ENCODE measurements around the gene MDK. TPM values are rescaled to one million over a fixed set of nuclear protein-coding genes. Genes with fewer than 3 reads are reported as not detected.
A peak's percentile ranks its signal among the peaks of the same experiment; 100 is the strongest.

Gene MDK, protein sequence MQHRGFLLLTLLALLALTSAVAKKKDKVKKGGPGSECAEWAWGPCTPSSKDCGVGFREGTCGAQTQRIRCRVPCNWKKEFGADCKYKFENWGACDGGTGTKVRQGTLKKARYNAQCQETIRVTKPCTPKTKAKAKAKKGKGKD
- 11.7 and 30.0 TPM in 2 replicates for total RNA-seq

DNA sequence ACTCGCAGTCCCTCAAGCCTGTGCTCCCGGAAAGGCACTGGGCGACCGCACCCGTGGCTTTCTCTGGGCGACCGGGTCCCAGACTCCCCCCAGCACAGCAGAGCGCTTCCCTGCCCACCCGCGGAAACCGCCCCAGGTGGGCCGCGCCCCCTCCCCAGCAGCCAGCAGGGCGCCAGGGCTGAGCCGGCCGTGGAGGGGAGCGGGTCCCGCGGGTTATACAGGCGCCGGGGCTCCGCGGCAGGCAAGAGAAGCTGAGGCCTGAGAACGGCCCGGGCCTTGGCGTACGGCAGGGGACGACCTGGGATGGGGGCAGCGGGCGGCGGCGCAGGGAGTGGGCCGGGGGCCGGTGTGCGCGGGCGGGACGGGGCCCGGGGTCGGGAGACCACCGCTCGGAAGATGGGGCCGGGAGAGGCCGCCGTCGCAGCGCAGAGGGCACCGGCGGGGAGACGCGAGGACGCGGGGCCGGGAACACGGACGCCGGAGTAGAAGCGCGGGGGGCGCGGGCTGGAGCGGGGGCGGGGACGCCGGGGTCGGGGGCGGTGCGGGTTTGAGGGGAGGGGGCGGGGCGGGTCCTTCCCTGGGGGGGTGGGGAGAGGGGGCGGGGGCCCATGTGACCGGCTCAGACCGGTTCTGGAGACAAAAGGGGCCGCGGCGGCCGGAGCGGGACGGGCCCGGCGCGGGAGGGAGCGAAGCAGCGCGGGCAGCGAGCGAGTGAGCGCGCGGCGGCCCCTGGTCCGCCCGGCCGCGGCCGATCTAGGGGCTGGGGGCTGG, at the start of gene MDK:
Gene MDK, plus strand, starts transcription at position 622 of the 771 bp plus-strand sequence. CDS start 389 bp downstream, outside the sequence.
- TF ChIP-seq, protein P1, sequence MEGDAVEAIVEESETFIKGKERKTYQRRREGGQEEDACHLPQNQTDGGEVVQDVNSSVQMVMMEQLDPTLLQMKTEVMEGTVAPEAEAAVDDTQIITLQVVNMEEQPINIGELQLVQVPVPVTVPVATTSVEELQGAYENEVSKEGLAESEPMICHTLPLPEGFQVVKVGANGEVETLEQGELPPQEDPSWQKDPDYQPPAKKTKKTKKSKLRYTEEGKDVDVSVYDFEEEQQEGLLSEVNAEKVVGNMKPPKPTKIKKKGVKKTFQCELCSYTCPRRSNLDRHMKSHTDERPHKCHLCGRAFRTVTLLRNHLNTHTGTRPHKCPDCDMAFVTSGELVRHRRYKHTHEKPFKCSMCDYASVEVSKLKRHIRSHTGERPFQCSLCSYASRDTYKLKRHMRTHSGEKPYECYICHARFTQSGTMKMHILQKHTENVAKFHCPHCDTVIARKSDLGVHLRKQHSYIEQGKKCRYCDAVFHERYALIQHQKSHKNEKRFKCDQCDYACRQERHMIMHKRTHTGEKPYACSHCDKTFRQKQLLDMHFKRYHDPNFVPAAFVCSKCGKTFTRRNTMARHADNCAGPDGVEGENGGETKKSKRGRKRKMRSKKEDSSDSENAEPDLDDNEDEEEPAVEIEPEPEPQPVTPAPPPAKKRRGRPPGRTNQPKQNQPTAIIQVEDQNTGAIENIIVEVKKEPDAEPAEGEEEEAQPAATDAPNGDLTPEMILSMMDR (IDR thresholded peaks at IDR 0.05; ENCODE audit: insufficient read depth, low read depth, low read length): no peak
- peak within 1 kb of the TSS; percentile 63 for H3K4me3 ChIP-seq (ENCODE audit: low read depth, low read length)
- DNase-seq (ENCODE audit: low read depth): no peak

DNA sequence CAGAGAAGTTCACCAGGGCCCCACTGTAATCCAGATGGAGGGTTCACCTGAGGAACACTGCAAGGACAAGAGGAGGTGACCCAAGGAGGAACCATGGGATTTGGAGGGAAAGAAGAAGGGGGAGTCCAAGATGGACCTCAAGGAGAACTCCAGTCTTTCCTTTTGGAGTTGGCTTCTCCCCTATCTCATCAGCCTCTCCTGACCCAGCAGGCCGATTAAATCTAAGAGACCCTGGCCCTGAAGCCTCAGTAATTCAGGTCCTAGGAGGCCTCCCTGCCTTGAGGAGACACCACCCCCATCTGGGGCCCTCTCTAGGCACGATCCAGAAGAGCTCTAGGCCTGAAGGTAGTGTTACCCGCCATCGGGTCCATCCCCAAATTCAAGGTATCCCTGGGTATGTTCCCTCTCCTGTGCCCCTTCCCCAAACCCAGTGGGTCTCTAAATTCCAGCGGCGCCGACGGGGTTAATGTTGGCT, 49.3 kb upstream of the MDK start:
- DNase-seq (ENCODE audit: low read depth): no peak
- H3K4me3 ChIP-seq (ENCODE audit: low read depth, low read length): no peak overlapping the region
- TF ChIP-seq, protein P1 (IDR thresholded peaks at IDR 0.05; ENCODE audit: insufficient read depth, low read depth, low read length): no peak

DNA sequence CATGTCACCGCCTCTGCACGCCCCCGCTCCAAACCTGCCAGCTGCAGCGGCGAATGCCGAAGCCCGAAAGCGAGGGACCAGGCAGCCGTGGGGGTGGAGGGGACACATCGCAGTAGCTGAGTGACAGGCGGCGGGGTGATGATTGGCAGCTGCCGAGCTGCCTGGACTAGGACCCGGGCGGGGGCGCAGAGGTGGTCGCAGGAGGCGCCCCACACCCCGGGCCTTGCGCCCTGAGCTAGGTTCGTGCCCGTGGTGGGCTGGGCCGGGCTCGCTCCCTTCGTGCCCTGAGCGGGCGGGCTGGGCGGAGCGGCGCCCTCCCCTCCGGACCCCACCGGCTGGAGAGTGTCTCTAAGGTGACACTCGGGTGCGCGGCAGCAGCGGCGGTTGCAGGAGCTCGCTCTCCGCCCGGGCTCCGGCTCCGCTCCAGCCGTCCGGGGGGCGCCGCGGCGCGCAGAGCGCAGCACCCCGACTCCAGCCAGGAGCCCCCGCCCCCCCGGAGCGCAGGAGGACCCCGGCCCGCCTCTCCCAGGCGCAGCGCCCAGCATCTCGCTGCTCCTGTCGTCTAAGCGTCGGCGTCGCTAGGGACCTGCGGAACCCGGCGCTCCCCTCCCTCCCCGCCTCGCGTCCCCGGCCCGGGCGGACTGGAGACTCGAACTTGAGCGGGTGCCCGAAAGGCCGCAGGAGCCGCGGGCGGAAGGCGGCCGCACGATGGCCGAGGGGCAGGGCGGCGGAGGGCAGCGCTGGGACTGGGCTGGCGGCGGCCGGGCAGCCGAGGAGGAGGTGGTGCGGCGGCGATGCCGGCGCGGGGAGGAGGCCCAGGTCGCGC, 48.7 kb upstream of the MDK start:
- DNase-seq (ENCODE audit: low read depth): no peak

DNA sequence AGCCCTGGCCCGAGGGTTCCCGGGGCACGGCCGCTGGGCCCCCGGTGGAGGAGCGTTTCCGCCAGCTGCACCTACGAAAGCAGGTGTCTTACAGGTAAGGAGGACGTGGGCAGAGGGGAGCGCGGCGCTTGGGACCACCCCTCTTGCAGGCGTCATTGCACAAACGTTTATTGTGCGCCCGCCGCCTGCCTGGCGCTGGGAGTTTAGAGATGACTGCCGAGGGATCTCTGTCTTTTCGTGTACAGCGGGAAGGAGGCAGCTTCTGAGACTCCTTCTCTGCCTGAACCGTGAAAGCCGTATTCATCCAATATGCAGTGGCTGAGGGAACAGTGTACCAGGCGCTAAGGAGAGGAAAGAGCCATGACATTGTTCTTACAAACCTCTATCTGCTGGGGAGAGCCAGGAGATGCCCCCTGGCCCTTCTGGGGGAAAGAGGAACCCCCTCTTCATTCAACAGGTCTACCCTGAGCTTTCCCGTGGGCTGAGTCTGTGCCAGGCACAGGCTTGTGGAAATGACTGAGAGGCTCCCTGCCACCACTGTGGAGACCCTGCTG, 48.0 kb upstream of the MDK start:
- peak overlapping the region; percentile 41 for H3K4me3 ChIP-seq (ENCODE audit: low read depth, low read length)
- no peak for DNase-seq (ENCODE audit: low read depth)
- TF ChIP-seq, protein P1 (IDR thresholded peaks at IDR 0.05; ENCODE audit: insufficient read depth, low read depth, low read length): no peak

More for the DNA sequence above, 48.7 kb upstream of the MDK start:
- H3K4me3 ChIP-seq (ENCODE audit: low read depth, low read length): peak overlapping the region; percentile 41
- TF ChIP-seq, protein P1 (IDR thresholded peaks at IDR 0.05; ENCODE audit: insufficient read depth, low read depth, low read length): no peak

DNA sequence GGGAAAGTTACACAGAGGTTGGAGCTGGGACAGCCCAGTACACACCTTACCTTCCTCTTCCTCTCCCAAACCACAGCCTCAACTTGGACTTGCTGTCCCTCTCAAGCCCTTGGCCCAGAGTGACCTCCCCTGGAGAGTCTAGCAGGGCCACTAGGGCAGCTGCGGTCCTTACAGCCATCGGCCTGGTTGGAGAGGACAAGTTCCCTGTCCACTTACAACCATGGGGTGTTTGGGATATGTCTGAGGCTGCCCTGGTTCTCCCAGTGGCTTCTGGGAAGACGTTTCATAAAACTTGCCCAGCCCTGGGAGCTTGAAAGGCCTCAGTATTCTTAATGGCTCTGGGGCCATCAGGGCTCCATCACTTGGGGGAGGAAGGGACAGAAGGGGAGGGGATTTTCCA, 47.3 kb upstream of the MDK start:
- no peak for DNase-seq (ENCODE audit: low read depth)

DNA sequence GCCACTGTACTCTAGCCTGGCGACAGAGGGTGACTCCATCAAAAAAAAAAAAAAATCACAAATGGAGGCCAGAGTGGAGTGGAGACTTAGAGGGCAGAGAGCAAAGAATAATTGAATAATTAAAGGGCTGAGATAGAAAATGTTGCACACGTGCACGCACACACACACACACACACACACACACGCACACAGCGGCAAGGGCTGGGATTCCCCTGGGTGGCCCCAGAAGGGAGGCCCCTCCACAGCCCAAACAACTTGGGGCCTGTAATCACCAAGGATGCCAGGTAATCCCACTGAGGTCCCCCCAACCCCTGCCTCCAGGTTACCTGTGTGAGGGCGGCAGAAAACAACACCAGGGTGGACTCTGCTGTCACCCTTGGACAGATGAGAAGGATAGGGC, 46.2 kb upstream of the MDK start:
- no peak for DNase-seq (ENCODE audit: low read depth)
- no peak overlapping the region for H3K4me3 ChIP-seq (ENCODE audit: low read depth, low read length)
- TF ChIP-seq, protein P1 (IDR thresholded peaks at IDR 0.05; ENCODE audit: insufficient read depth, low read depth, low read length): no peak

More for the DNA sequence above, 47.3 kb upstream of the MDK start:
- no peak overlapping the region for H3K4me3 ChIP-seq (ENCODE audit: low read depth, low read length)
- TF ChIP-seq, protein P1 (IDR thresholded peaks at IDR 0.05; ENCODE audit: insufficient read depth, low read depth, low read length): no peak

Data from fibroblast of villous mesenchyme (primary cell).